Astrocyte of the hippocampus (primary cell): Measurements from ENCODE around the gene KHDRBS2.

ENCODE experiments used
- DNase-seq: peaks from one replicate; pipeline ENCODE4 v3.0.0; 2011; ENCODE audit warnings: low read depth, low spot score

KHDRBS2 gene

DNA sequence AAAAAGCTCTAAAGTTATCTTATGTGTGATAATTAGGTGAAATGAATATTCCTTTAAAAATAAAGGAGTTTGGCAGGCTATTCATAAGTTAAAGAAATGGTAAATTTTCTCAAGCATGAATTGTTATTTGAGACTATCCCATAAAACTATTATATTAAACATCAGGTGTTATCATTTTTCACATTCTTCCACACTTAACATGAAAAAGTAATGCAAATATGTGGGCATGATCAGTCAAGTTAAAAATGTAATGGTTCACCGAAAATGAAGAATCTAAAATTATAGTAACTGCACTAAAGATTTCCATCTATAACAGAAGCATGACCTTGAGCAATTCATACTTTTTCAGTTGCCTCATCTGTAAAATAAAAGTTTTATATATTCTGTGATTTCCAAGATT, 110.8 kb downstream of the KHDRBS2 start:
- DNase-seq: no peak

DNA sequence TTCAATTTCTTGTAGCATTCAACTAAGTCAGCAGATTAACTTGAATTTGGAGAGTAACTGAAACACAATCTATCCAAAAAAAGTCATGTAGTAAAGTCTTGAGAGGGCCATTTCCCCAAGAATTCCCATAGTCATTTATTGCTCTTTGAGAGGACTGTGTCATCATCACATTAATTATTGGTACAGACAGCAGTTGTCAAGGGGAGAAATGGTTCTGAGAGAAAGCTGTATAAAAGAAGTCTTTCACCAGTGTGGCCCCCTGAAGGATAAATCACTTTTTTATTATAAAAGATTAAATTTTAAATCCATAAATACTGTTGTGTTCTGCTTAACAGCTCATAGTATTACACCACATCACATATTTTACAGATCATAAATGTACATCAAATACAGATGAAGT, 111.5 kb downstream of the KHDRBS2 start:
- DNase-seq: no peak

GRCh38 chr6:62167736-62168135, 118.3 kb downstream of the KHDRBS2 start:
- no peak for DNase-seq

- no peak for DNase-seq
Observed at GRCh38 chr6:62162858-62163257, 123.2 kb downstream of the KHDRBS2 start.

GRCh38 chr6:62152796-62153195, 133.2 kb downstream of the KHDRBS2 start:
- DNase-seq: no peak

DNA sequence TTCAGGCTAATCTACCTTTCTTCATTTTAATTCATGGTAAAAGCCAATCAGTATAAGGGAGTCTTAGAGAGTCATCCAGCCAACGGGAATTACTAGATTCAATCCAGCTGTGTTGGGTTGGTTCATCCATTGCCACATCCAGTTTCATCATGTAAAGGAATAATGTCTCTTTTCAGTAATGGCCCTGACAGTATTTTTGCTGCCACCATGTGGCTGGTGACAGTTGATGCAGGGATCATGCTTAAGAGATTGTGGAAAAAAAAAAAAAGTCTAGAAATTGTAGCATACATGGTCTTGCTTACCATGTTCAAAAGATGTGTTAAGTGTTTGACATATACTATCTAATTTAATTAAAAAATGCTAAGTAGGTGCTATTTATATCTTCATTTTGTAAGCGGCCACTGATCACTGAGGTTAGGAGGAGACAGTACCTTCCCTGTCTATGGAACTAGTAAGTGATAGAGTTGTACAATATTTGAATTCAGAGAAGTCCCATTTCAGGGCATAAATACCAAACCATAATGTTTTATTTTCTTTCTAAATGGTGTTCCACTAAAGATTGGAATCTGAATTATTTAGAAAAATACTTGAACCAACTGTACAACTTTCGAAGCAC, 135.9 kb downstream of the KHDRBS2 start:
- DNase-seq: peak; percentile 14

- DNase-seq: no peak
Observed at GRCh38 chr6:62146954-62147853, 138.8 kb downstream of the KHDRBS2 start.

GRCh38 chr6:62129127-62129526, 156.9 kb downstream of the KHDRBS2 start:
- no peak for DNase-seq

GRCh38 chr6:62119401-62119800, 166.6 kb downstream of the KHDRBS2 start:
- DNase-seq: no peak

- no peak for DNase-seq
Observed at GRCh38 chr6:62103186-62103859, 182.7 kb downstream of the KHDRBS2 start.

DNA sequence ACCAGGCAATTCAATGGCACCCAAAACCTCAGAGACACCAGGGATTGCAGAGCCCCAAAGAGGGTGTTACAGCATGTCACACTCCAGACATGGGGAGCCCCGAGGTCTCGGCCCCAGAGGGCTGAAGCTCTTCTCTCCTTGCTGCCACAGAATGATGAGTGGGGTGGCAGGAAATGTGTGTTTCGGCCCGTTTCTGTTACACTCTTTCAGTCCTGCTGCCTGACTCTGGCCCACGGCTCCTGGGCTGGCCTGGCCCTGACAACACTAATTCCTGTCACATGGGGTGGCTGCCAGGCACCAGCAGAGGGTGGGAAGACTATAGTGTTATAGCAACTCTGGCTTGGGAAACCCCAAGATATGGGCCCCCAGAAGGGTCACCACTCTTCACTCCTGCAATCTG, 183.6 kb downstream of the KHDRBS2 start:
- no peak for DNase-seq

- no peak for DNase-seq
Observed at GRCh38 chr6:62090442-62091229, 195.4 kb downstream of the KHDRBS2 start.

- DNase-seq: no peak
Observed at GRCh38 chr6:62089781-62090180, 196.2 kb downstream of the KHDRBS2 start.

DNA sequence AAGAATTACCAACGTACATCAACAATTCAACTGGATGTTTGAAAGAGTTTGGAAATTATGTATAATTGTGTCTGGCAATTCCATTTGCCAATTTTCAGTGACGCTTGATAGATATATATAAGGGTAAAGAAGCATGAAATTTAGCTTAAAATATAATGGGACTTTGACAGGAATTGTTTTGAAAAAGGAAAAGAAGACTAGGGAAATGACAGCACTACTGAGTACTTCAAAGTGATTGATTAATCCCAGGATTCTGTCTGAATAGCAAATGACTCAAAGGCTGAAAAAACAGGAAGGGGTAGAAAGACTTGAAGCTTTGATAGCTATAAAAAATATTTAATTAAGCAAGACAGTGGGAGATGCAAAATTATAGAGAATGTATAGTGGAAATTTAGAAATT, 200.0 kb downstream of the KHDRBS2 start:
- no peak for DNase-seq

GRCh38 chr6:62075869-62076268, 210.2 kb downstream of the KHDRBS2 start:
- no peak for DNase-seq

DNA sequence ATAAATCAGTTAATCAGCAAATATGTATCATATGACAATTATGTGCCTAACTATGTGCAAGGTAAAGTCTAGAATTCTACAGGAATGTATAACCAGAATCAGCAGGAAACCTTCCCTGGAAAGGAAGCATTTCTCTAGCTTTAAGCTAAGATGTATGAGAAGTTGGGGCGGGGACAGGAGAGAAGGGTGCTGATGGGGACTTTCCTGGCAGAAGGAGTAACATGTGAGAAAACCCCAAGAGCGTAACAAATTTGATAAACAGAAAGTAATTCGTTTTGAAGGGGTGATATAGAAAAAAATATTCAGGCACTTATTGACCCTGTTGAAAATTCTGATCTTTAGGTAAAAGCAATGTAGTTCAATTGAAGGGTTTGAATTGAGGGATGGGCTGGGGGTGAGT, 226.1 kb downstream of the KHDRBS2 start:
- DNase-seq: no peak

- DNase-seq: no peak
Observed at GRCh38 chr6:62057300-62057699, 228.7 kb downstream of the KHDRBS2 start.

DNA sequence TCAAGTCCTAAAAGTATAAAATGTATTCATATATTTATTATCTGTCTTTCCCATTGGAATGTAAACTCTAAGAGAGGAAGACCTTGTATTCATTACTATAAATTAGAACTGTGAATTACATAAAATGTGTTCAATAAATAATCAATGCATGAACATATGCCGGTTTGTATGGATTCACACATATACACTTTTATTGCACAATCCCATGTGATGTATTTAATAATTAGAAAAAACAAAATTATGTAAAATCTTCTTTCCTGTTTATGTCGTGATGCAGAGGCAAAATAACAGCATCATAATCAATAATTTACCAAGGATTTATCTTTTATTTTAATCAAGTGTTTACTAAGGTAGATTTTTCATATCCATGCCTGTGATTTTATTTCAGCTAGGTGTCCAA, 240.5 kb downstream of the KHDRBS2 start:
- DNase-seq: no peak

DNA sequence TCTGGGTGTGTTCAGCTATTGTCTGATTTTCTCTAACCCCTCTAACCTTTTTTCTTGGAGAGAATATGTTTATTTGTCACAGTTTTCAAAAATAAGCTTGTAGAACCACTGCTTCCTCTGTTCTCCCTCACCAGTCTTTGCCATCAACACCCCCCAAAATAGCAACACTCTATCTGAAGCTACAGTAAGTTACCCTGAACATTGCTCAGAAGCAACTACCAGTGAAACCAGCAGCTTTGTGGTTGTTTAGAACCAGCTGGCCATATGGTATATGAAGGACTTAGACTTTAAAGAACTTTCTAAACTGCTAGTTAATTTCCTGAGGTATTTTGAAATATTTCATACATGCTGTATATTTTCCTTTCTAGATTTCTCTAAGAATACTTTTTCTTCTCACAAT, 242.9 kb downstream of the KHDRBS2 start:
- no peak for DNase-seq

DNA sequence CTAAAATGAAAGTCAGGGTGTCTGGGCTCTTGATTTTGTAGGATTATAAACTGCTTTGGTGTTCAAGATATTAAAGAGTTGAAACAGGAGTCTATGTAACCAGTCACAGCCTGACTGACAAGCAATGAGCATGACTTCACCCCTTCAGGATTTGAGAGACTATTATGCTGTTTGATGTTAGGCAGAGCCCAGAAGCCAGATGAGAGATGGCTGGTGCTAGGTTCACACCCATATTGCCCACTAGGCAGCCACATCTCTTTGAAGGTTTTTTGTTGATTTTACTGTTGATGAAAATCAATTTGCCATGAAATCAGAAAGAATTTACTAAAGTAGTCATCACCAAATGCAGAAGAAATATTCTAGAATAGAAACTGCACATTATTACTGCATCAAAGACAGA, 243.6 kb downstream of the KHDRBS2 start:
- DNase-seq: no peak

GRCh38 chr6:62039605-62040004, 246.4 kb downstream of the KHDRBS2 start:
- no peak for DNase-seq

- DNase-seq: no peak
Observed at GRCh38 chr6:62037445-62037844, 248.6 kb downstream of the KHDRBS2 start.
